ENCODE measurements around the gene WDR7.

The WDR7 gene

DNA sequence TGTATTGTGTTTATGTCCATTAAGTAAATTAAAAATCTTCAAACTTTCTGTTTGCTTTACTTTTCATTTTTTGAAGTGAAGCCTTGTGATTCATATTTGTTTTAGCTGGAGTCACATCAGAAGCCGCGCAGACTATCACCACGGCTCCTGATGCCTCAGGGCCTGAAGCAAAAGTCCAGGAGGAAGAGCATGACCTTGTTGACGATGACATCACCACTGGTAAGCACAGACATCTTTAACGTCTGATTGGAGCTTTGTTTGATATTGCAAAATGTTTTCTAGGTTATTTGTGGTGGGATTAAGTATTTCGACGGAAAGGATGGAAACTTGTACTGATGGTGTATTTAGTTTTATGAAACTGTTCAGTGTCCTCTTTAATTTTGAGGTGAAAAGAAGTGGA, 164.8 kb downstream of the WDR7 start:
- DNase-seq: no peak

DNA sequence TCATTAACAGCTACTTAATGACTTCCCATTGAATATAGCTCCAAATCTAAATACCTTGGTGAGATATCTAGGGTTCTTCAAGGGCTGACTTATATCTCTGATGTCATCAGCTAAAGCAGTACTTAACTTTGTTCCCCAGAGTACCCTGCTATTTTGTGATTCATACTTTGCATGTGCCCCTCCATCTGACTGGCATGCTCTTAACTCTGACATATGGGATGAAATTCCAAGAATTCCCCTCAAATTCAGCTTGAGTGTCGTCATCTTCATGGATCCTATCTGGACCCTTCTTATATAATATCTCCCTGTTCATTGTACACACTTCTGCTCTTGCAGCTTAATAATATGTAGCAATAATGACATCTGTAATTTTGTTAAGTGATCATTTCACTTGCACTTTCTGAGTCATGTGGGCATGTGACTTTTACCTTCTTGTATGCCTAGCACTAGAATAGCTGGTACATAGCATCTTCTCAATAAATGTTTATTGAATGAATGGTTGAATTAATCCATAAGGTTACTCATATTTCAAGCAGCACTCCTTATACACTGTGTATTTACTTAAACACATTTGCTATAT, 172.9 kb downstream of the WDR7 start:
- DNase-seq: no peak

DNA sequence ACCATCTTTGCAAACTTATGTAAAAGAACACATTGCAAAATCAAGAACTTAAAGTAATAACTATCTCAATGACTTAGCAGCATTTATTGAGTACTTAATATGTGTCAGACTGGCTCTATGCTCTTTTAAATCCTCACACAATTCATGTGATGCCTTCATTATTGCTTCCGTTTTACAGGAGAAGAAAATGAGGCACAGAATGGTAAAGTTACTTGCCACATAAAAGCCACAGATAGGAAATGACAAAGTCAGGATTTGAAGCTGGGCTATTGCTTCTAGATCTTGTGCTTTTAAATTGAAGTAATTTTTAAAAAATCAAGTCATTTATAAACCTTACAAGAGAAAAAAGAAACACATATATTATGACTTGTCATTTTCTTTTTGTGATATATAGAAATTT, 174.2 kb downstream of the WDR7 start:
- DNase-seq: no peak

DNA sequence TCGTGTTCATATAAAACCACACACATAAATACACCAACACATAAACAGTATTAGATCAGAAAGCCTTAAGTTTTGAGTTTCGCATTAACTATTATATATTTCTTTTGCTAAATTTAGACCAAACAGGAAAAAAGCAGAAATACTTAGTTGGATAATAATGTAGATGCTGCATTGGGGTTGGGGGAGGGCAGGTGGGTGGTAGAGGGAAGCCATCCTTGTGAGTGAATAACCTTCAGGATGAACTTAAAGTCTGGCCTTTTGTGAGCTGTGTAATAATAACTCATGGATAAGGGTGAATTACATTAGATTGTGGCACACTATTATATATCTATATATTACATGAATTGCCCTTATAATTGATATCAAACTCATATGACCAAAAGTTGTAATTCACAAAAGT, 174.7 kb downstream of the WDR7 start:
- DNase-seq: no peak

DNA sequence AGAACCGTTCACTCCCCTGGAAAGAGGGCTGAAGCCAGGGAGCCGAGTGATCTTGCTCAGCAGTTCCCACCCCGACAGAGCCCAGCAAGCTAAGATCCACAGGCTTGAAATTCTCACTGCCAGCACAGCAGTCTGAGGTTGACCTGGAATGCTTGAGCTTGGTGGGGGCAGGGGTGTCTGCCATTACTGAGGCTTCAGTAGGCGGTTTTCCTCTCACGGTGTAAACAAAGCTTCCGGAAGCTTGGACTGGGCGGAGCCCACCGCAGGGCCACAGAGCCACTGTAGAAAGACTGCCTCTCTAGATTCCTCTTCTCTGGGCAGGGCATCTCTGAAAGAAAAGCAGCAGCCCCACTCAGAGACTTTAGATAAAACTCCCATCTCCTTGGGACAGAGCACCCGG, 180.8 kb downstream of the WDR7 start:
- no peak for DNase-seq

DNA sequence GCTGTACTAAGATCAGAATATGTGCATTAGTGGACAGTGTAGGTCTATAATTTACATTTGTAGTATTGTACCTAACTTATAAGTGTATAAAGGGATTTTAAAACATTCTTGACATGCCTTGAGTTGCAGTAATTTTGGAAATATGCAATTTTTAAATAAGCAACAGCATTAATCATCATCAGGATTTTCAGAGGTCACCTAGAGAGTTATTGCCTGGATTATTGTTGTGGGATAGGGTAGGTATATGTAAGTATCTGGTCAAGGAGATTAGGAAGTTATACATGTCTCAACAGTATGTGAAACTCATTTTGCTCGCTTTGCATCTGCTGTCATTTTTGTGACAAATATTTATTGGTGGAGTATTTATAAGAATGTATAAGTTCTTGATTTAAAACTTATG, 184.2 kb downstream of the WDR7 start:
- no peak for DNase-seq

DNA sequence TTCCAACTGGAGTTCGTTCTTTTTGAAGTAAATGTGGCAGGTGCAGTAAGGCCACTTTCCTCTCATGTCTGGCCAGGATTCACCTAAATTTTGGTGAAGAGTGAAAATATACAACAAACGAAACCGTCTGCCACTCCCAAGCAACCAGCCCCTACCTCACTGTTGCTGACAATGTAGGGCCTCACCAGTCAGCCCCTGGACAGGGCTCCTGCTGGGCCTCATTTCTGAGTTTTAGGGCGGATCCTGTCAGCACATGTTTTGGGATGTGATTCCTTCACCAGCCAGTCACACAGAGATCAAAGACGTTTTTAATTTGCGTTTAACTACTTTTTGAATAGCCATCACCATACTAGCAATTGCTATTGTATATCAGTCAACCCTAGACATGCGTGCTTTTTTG, 185.0 kb downstream of the WDR7 start:
- DNase-seq: no peak

DNA sequence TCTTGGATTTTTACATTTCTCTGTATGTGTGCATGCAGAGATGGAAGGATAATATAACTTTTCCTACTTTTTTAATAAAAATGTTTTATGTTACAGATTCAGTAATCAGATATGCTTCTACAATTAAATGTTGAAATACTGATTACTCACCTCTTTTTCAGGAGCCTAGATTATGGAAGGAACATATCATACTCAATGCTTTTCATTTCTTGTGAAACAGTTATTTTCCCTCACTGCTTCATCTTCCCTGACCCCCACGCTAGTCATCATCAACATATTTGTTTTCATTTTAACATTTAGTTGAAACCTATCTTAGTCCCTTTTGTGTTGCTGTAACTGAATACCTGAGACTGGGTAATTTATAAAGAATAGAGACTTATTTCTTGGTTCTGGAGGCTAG, 190.7 kb downstream of the WDR7 start:
- no peak for DNase-seq

DNA sequence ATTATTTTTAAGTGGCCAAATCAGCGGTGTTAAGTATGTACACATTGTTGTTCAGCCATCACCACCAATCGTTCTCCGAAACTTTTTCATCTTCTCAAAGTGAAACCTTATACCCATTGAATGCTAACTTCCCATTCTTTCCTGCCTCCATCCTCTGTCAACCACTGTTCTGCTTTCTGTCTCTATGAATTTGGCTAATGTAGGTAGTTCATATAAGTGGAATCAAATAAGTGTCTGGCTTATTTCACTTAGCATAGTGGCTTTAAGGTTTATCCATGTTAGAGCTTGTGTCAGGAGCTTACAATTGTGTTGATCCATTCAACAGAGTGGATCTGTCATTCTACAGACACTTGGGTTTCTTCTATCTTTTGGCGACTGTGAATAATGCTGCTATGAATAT, 192.1 kb downstream of the WDR7 start:
- no peak for DNase-seq

DNA sequence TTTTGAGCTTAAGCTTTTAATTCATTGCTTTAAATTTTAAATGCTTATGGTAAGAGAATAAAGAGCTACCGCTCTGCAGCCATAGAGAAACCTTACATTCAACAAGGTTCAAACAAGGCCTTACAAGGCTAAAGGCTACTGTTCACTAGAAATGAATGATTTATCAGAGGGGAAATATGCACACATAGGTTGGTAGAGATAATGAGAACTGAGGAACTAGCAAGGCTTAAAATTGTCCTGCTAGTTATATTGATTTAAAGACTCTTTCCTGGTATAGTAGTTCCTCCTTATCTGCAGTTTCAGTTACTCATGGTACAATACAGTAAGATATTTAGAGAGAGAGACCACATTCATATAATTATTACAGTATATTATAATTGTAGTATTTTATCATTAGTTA, 193.4 kb downstream of the WDR7 start:
- DNase-seq: no peak

DNA sequence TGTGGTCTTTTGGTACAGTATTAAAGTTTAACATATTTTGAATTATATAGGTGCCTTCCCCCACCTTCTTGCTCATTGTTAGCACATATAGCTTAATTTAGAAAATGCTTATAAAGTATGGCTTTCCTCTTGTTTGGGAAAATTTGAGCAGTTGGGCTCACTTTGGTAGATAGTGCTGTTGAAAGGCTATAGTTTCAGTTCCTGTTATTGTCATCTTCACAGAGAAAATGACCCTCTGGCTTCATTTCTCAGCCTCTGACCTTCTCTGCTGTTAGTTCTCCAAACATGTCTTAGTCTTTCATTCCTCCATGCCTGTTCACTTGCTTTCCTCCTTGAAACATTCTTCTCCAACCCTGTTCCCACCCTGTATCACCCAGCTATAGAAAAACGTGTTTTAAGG, 200.6 kb downstream of the WDR7 start:
- DNase-seq: no peak

DNA sequence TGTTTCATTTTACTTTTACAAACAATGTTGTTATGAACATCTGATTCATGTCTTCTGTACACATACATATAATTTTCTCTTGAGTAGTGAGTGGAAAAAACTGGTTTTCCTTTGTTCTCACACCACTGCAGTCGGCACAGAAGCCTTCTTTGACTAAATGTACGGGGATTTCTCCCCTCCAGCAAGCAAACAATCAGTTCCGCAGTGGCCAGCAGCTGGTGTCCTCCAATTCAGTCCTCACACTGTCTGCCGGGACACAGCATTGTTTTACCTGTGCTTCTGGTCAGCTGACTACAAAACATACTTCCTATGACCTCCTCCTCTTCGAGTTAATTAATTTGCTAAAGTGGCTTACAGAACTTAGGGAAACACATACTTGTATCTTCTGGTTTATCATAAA, 202.8 kb downstream of the WDR7 start:
- DNase-seq: no peak

DNA sequence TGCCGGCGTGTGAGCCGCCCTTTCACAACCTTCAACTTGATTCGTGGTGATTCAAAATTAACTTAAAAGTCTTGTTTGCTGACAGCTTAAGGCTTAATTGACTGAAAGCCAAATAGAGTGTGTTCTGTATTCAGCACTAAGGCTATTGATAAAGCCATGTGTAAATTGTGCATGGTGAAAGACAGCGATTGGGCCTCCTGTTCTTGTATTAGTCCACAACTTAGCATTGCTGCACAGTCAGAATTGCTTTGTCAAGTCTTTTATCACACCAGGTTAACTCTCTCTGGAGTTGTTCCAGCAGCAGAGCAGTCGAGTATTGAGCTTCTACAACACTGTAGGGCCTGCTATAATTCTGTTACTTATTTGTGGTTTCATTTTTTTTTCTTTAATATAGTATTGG, 210.1 kb downstream of the WDR7 start:
- no peak for DNase-seq

DNA sequence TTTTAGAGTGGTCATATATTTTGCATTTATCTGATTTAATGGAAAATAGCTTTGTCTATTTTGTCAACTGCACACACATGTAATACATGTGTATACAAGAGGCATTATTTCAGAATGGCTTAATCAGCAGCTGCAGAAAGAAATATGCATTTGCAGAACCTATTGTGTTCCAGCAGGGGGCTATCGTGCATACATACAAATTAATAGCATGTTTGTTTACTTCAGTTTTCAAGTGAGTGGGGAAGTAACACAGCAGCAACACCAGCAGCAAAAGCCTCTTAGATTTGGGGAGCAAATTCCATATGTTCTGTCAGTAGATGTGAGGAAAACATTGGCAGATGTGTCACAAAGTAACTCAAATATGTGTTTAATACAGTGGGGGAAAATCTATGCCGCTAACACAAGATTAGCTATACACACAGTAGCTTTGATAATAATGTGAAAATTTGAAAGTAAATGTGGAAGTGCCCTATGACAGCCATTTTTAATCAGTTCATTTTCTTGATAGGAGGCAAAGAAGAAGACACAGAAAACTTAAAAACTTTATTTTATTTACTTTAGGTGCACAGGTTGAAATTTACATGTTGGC, 218.1 kb downstream of the WDR7 start:
- DNase-seq: no peak

DNA sequence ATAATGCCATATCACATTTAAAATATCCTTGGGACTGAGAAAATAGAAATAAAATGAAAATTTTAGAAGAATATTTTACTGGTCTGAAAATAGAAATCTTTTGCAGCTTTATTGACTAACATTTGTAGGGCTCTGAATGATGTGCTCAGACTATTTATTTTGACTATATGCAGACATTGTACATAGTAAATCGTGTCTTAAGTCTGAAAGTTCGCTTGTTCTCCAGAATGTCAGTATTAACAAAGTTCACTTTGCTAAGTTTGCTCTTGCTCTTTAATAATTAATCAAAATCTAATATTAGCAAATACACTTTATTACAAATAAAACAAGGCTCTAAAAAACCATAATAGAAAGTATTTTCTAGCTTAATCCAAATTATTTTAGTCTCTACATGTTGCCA, 219.8 kb downstream of the WDR7 start:
- no peak for DNase-seq

DNA sequence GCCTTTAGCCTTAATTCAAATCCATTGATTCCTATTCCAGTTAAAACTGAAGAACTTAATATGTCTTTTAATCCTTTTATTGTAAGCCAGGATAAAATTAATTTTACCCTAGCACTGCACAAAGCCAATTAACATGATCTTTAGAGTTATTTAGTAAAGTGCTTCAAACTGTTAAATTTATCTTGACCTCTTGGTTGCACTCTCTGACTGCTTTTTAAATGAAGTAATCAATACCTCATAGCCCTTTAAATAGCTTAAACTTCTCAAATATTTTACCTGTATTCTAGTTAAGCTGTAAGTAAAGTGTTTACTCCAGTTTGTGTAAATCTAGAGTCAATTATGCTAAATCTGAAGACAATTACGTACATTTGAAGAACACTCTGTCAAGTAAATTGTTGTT, 221.0 kb downstream of the WDR7 start:
- DNase-seq: no peak

DNA sequence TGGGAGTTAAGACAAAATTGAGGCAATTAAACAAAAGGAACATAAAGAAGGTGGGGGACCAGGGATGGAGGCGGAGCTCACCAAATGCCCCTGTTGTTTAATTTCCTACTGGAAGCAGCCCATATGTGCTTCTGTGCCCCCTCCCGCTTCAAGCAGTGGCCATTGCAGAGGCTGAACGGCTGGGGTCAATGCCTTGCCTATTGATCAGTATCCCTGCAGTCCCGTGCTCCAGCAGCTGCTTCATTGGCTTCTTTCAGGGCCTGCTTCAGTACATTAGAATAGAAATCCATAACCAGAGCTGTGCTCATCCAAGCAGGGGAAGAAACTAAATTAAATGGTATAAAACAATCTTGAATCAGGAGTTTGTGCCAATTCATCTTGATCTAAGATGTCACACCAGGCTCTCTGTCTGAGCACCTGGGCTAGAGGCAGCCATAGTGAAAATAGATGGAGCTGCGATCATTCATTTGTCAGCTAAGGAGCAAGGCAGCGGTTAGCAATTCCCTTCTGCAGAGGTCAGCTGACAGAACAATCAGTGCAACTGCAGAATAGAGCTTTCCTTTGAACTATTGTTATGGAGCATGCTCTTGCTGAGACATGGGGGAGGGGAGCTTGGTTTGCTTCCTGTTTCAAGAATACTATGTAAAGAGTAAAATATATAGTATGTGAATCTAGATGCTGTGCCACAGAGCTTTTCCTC, 222.4 kb downstream of the WDR7 start:
- DNase-seq: no peak

DNA sequence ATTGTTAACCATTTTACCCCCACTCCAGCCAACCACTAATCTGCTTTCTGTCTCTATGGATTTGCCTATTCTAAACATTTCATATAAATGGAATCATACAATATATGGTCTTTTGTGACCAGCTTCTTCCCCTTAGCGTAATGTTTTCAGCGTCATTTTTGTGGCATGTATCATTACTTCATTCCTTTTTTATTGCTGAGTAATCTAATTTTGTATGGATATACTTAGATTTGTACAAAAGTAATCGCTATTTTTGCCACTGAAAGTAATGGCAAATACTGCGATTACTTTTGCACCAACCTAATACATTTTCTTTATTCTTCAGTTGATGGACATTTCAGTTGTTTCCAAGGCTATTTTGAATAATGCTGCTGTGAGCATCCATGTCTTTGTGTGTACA, 227.6 kb downstream of the WDR7 start:
- no peak for DNase-seq

DNA sequence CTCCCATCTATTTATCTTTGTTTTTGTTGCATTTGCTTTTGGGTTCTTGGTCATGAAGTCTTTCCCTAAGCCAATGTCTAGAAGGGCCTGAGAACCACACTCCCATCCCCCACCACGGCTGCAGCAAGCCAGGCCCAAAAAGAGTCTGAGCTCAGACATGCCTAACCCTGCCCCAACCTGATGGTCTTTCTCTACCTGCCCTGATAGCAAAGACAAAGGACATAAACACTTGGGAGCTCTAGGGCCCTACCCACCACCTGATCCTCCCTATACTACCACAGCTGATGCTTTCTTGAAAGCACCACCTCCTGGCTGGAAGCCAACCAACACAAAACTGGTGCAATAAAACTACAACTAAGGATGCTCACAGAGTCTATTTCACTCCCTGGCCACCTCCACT, 233.4 kb downstream of the WDR7 start:
- no peak for DNase-seq

DNA sequence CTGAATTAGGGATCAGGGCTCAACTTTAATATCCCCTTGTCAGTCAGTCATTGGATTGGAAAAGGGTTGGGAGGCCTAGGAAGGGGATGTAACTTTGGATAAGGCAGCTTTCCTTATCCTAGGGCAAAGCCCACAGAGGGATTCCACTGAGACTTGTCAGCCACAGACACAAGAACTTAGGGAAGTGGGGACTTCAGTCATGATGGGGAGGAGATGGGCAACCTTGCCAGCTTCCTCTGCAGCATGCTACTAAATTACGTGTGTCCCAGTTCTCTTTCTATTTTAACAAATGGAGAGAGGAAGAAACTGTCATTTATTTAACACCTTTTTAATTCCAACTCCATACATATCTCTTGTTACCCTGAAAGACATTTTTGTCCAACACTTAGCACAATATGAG, 237.8 kb downstream of the WDR7 start:
- no peak for DNase-seq

DNA sequence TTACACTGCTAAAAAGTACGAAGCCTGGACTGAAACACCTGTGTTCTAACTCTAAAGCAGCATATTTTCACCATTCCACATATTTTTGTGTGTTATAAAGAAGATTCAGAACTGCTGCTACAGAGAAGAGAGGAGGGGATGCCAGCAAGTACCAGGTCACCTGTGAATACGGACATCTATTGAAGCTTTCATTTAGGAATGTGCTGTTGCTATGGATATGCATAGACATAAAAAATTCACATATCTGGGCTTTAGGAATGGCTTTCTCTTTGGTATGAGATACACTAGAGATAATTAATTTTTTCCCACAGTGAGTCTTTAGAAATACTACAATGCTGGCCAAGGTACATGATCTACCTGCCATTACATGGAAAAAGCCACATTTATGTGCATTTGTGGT, 238.5 kb downstream of the WDR7 start:
- no peak for DNase-seq

DNA sequence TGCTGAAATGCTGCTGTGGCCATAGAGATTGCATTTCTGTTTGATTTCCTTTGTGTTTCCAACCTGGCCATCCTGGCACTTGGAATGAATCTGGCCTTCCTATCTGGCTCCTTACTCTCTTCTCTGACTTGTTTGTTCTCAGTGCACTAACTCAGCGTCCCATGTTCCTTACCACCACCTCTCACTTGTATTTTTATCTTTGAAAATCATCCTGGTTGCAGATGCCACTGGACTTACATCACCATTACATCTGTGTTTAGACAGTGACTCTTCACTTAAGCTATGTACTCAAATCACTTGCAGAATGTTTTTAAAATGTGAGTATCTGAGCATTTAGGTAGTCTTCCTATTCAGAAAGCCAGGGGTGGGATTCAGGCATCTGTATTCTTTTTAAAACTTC, 239.5 kb downstream of the WDR7 start:
- DNase-seq: no peak

DNA sequence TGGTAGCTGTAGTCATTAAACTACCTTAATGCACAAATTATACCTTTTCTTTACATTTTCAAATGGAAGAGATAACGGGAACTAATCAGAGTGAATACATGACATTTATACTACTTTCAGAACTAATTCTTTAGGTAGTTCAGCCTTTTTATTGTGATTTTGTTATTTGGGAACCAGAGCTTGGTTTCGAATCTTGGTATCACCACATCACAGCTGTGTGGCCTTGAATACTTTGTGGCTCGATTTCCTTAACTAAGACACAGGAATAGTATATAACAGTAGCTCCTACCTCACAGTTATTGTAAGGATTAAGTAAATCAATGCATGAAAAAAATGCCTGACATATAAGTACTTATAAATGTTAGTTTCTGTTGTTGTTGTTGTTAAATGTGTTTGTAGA, 240.0 kb downstream of the WDR7 start:
- no peak for DNase-seq

DNA sequence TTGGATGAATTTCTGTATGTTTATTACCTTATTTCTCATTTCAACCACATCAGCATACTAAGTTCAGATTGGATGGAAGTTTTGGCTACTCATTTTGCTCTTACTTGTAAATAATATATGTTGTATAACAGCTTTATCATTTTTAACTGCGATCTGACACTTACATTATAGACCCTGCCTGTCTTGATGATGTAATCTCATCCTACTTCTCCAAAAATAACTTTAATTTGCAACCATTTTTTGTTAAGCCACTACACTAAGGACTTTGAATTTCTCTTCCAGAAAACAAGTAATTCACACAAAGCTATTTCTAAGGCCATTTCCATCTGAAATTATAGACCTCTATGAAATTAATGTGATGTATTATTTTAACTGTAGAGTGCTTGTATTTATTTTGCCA, 240.7 kb downstream of the WDR7 start:
- no peak for DNase-seq

DNA sequence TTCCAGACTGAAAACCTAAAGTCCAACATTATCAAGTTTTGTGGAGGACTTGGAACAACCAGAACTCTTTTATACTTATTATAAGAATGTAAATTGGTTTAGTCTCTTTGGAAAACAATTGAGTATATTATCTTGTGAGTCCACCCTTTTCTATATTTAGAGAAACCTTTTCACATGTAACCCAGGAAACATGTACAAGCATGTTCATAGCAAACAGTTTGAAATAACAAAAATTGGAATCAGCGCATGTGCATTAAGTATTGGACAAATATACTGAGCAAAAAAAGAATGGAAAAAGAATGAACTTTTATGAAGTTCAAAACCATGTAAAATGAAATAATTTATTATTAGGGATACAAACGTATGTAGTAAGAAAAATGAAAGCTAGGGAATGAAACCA, 246.0 kb downstream of the WDR7 start:
- no peak for DNase-seq
